RWPE2 (cell line): ENCODE results near the gene GRM8.
A peak's percentile ranks its signal among the peaks of the same experiment; 100 is the strongest.

Experiments
- ATAC-seq: fragments of 200-7000 bp; cut with Tn5 transposase; 3 replicates; pipeline ENCODE4 v1.9.1; 2021; ENCODE audit warnings: low read depth
- DNase-seq: peaks from one replicate; pipeline ENCODE4 v3.0.0-alpha.2; 2020; ENCODE audit warnings: low spot score
- H3K27ac ChIP-seq: fragments of 450-650 bp; 2 replicates; pipeline ENCODE4 v1.5.1; 2017; ENCODE audit warnings: mild to moderate bottlenecking; ENCODE audit not compliant: poor library complexity, severe bottlenecking
- H3K27me3 ChIP-seq: fragments of 250-450 bp; sonication (Bioruptor Pico); 2 replicates; pipeline ENCODE4 v1.5.1; 2021; ENCODE audit warnings: mild to moderate bottlenecking, moderate library complexity; ENCODE audit not compliant: insufficient read depth, poor library complexity, severe bottlenecking
- H3K36me3 ChIP-seq: fragments of 250-450 bp; sonication (Bioruptor Pico); 2 replicates; pipeline ENCODE4 v1.5.1; 2020; ENCODE audit warnings: low read depth, mild to moderate bottlenecking, moderate library complexity
- H3K4me1 ChIP-seq: fragments of 250-450 bp; sonication (Bioruptor Pico); 2 replicates; pipeline ENCODE4 v1.5.1; 2021; ENCODE audit warnings: mild to moderate bottlenecking, moderate library complexity; ENCODE audit not compliant: insufficient read depth, poor library complexity, severe bottlenecking
- H3K4me3 ChIP-seq: fragments of 250-450 bp; sonication (Bioruptor Pico); 2 replicates; pipeline ENCODE4 v1.5.1; 2021; ENCODE audit warnings: mild to moderate bottlenecking, moderate library complexity; ENCODE audit not compliant: severe bottlenecking
- H3K9me3 ChIP-seq: fragments of 250-450 bp; sonication (Bioruptor Pico); 2 replicates; pipeline ENCODE4 v1.5.1; 2021; ENCODE audit warnings: mild to moderate bottlenecking, moderate library complexity; ENCODE audit not compliant: severe bottlenecking
- TF ChIP-seq, protein P1 (sequence below): fragments of 450-650 bp; IDR thresholded peaks from one replicate; pipeline ENCODE4 v1.5.1; 2017; ENCODE audit warnings: mild to moderate bottlenecking, moderate library complexity; ENCODE audit not compliant: poor library complexity, severe bottlenecking

GRM8 gene

DNA sequence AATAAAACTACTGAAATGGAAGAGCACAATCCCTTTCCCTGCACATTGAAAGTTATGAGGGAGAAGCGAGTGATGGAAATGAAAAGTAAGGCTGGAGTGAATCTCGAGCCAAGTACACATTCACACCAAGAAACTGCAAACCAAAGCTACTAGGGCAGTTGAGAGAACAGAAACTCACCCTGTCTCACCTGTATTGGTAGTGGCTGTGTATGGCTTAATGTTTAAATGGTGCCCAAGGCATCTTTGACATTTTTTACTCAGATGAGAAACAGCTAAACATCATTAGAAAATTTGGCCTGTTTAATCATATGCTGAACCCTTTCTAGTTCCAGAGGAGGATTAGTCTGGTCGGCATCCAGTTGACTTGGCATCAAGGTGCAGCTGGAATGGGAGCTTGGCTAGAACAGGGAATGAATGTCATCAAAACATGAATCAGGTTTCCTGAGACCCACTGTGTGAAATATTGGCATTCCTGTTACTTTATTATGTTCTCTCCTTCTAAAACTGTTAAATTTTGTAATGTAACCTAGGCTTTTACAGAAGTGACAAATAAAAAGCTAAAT lies 840.8 kb downstream of the GRM8 start:
- Histone ChIP-seq H3K27ac (no peak overlapping the region), H3K9me3 (no peaks in the 10 kb centered on the region), H3K36me3 (no peaks in the 10 kb centered on the region), H3K4me3 (no peak overlapping the region), H3K4me1 (no peaks in the 10 kb centered on the region), H3K27me3 (peaks cover 4% of the 10 kb centered on the region)
- TF ChIP-seq, protein P1, sequence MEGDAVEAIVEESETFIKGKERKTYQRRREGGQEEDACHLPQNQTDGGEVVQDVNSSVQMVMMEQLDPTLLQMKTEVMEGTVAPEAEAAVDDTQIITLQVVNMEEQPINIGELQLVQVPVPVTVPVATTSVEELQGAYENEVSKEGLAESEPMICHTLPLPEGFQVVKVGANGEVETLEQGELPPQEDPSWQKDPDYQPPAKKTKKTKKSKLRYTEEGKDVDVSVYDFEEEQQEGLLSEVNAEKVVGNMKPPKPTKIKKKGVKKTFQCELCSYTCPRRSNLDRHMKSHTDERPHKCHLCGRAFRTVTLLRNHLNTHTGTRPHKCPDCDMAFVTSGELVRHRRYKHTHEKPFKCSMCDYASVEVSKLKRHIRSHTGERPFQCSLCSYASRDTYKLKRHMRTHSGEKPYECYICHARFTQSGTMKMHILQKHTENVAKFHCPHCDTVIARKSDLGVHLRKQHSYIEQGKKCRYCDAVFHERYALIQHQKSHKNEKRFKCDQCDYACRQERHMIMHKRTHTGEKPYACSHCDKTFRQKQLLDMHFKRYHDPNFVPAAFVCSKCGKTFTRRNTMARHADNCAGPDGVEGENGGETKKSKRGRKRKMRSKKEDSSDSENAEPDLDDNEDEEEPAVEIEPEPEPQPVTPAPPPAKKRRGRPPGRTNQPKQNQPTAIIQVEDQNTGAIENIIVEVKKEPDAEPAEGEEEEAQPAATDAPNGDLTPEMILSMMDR: no peak
- ATAC-seq: no peak
- DNase-seq: no peak

- no peaks in the 10 kb centered on the region for H3K9me3 ChIP-seq
- peak overlapping the region; percentile 13 for H3K4me3 ChIP-seq
- ATAC-seq: no peak
- H3K27me3 ChIP-seq: peaks cover 4% of the 10 kb centered on the region
- H3K27ac ChIP-seq: no peak overlapping the region
- no peaks in the 10 kb centered on the region for H3K4me1 ChIP-seq
- H3K36me3 ChIP-seq: no peaks in the 10 kb centered on the region
- TF ChIP-seq, protein P1: no peak
- DNase-seq: no peak
Observed at GRCh38 chr7:126411032-126411820, 841.5 kb downstream of the GRM8 start.

- TF ChIP-seq, protein P1: no peak
- H3K4me3 ChIP-seq: no peak overlapping the region
- no peak for ATAC-seq
- H3K36me3 ChIP-seq: no peaks in the 10 kb centered on the region
- no peaks in the 10 kb centered on the region for H3K27me3 ChIP-seq
- no peak for DNase-seq
- no peaks in the 10 kb centered on the region for H3K4me1 ChIP-seq
- H3K27ac ChIP-seq: no peak overlapping the region
- no peaks in the 10 kb centered on the region for H3K9me3 ChIP-seq
Observed at GRCh38 chr7:126403040-126403439, 849.7 kb downstream of the GRM8 start.

DNA sequence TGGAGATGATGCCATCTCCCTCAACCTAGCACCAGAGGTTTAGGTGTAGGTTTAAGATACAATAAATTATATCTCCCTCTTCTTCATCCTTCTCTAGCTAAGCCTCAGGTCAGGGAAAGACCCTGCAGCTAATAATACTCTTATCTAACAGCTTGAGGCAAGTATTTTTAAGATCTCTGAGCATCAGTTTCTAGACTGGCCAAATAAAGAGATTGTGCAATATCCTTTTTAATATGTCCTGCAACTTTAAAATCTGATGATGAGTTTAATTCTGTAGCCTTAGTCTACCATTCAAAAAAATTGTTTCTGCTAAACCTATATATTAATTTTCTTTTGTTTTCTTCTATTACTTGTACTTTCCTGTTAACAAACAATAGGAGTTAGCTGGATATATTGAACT lies 850.8 kb downstream of the GRM8 start:
- TF ChIP-seq, protein P1: no peak
- no peaks in the 10 kb centered on the region for H3K4me1 ChIP-seq
- no peaks in the 10 kb centered on the region for H3K9me3 ChIP-seq
- no peak overlapping the region for H3K4me3 ChIP-seq
- no peaks in the 10 kb centered on the region for H3K36me3 ChIP-seq
- H3K27me3 ChIP-seq: no peaks in the 10 kb centered on the region
- no peak for ATAC-seq
- no peak overlapping the region for H3K27ac ChIP-seq
- no peak for DNase-seq
